Measurements from ENCODE around the gene AFF1.

The AFF1 gene

GRCh38 chr4:87087015-87087414 lies 152.2 kb downstream of the AFF1 start:
- no peak for DNase-seq

- no peak for DNase-seq
These were observed 152.6 kb downstream of the AFF1 start for GRCh38 chr4:87087420-87087819.

GRCh38 chr4:87088186-87088585 lies 153.4 kb downstream of the AFF1 start:
- no peak for DNase-seq

- no peak for DNase-seq
These were observed 154.6 kb downstream of the AFF1 start for GRCh38 chr4:87089368-87089767.

GRCh38 chr4:87090305-87090704 lies 155.5 kb downstream of the AFF1 start:
- DNase-seq, result no peak

GRCh38 chr4:87092389-87093141 lies 157.8 kb downstream of the AFF1 start:
- no peak for DNase-seq

- peak; percentile 68 for DNase-seq
These were observed 158.8 kb downstream of the AFF1 start for GRCh38 chr4:87093443-87094123.

GRCh38 chr4:87097075-87097474 lies 162.3 kb downstream of the AFF1 start:
- no peak for DNase-seq

GRCh38 chr4:87100168-87100567 lies 165.4 kb downstream of the AFF1 start:
- no peak for DNase-seq

- no peak for DNase-seq
These were observed 166.9 kb downstream of the AFF1 start for GRCh38 chr4:87101543-87102199.

GRCh38 chr4:87103086-87103485 lies 168.3 kb downstream of the AFF1 start:
- no peak for DNase-seq

- DNase-seq, result no peak
These were observed 168.9 kb downstream of the AFF1 start for GRCh38 chr4:87103691-87104187.

- DNase-seq, result no peak
These were observed 170.5 kb downstream of the AFF1 start for GRCh38 chr4:87105101-87105845.

GRCh38 chr4:87108142-87108546 lies 173.3 kb downstream of the AFF1 start:
- no peak for DNase-seq

- DNase-seq, result no peak
These were observed 174.3 kb downstream of the AFF1 start for GRCh38 chr4:87109121-87109520.

- DNase-seq, result no peak
These were observed 175.1 kb downstream of the AFF1 start for GRCh38 chr4:87109945-87110344.

- no peak for DNase-seq
These were observed 177.3 kb downstream of the AFF1 start for GRCh38 chr4:87112063-87112462.

GRCh38 chr4:87114245-87115062 lies 179.6 kb downstream of the AFF1 start:
- no peak for DNase-seq

GRCh38 chr4:87116231-87116630 lies 181.4 kb downstream of the AFF1 start:
- DNase-seq, result no peak

- no peak for DNase-seq
These were observed 182.4 kb downstream of the AFF1 start for GRCh38 chr4:87117051-87117731.

- DNase-seq, result no peak
These were observed 182.9 kb downstream of the AFF1 start for GRCh38 chr4:87117732-87118075.

- DNase-seq, result no peak
These were observed 183.6 kb downstream of the AFF1 start for GRCh38 chr4:87118421-87118820.

Data from activated CD8-positive, alpha-beta memory T cell treated with anti-CD3 and anti-CD28 coated beads for 24 hours (primary cell).